ENCODE results near the gene NOS1AP. TPM values are rescaled to one million over a fixed set of nuclear protein-coding genes. Genes with fewer than 3 reads are reported as not detected.

NOS1AP gene
- polyA plus RNA-seq, 1 of the 3 experiments (the other 2 are of a cell fraction): 0.03 TPM

DNA sequence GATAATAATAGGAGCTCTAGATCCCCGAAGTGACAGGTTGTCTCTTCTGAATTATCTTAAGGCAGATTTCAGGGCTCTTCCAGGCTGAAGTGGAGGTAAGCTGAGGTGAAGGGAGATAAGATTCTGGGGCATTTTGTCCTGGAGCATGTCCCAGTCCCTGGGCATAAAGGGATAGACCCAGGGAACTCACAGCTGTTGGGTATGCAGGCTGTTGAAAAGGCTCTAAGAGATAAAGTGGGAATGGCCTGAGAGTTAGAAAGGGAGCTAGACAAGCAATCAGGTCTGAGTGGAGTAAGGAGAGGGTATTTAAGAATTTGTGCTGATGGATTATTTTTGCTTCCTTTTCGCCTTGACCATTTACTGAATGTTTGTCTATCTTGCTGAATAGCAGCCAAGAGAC lies 123.7 kb downstream of the NOS1AP start:
- Histone ChIP-seq H3K36me3 (replicated peaks in 1 of 2; ENCODE audit: control insufficient read depth in 1 of 2, insufficient read depth in 2 of 2, low read length in 1 of 2) (no peaks in the 10 kb centered on the region), H2AFZ (ENCODE audit: low read depth) (no peak overlapping the region), H3K4me2 (no peak overlapping the region), H4K20me1 (ENCODE audit: insufficient read depth) (no peaks in the 10 kb centered on the region), H3K9ac (no peak overlapping the region), H3K9me3 (no peaks in the 10 kb centered on the region), H3K79me2 (ENCODE audit: insufficient read depth) (no peaks in the 10 kb centered on the region), H3K27me3 (ENCODE audit: insufficient read depth) (no peaks in the 10 kb centered on the region; the same call in 1 of the 2 replicates), H3K27ac (ENCODE audit: low read depth in 2 of 2, low read length in 1 of 2) (no peak overlapping the region), H3K4me1 (ENCODE audit: control insufficient read depth in 1 of 2, insufficient read depth in 2 of 2, low read depth in 1 of 2, low read length in 1 of 2) (no peaks in the 10 kb centered on the region), H3K9me2 (no peaks in the 10 kb centered on the region), H3F3A (replicated peaks; ENCODE audit: insufficient read depth) (no peaks in the 10 kb centered on the region), H3K4me3 (ENCODE audit: low read depth in 2 of 2, low read length in 1 of 2) (no peak overlapping the region)
- ChIA-PET CTCF (no interaction called here), POLR2A (no interaction called here)
- TF ChIP-seq ELF1 (IDR thresholded peaks at IDR 0.05): no peak
- no peak for TF ChIP-seq YY1 (IDR thresholded peaks at IDR 0.05; ENCODE audit: low read depth)
- TF ChIP-seq RCOR1 (IDR thresholded peaks at IDR 0.05; ENCODE audit: low read length): no peak
- TF ChIP-seq, protein P1, sequence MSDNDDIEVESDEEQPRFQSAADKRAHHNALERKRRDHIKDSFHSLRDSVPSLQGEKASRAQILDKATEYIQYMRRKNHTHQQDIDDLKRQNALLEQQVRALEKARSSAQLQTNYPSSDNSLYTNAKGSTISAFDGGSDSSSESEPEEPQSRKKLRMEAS (IDR thresholded peaks at IDR 0.05; ENCODE audit: low read depth): no peak
- TF ChIP-seq RFX5 (IDR thresholded peaks at IDR 0.05; ENCODE audit: low read length): no peak
- no peak for TF ChIP-seq RXRA (IDR thresholded peaks at IDR 0.05; ENCODE audit: borderline replicate concordance, low read depth)
- TF ChIP-seq, protein P2, sequence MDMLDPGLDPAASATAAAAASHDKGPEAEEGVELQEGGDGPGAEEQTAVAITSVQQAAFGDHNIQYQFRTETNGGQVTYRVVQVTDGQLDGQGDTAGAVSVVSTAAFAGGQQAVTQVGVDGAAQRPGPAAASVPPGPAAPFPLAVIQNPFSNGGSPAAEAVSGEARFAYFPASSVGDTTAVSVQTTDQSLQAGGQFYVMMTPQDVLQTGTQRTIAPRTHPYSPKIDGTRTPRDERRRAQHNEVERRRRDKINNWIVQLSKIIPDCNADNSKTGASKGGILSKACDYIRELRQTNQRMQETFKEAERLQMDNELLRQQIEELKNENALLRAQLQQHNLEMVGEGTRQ (IDR thresholded peaks at IDR 0.05; ENCODE audit: borderline replicate concordance, low read depth, low read length): no peak
- TF ChIP-seq, protein P3, sequence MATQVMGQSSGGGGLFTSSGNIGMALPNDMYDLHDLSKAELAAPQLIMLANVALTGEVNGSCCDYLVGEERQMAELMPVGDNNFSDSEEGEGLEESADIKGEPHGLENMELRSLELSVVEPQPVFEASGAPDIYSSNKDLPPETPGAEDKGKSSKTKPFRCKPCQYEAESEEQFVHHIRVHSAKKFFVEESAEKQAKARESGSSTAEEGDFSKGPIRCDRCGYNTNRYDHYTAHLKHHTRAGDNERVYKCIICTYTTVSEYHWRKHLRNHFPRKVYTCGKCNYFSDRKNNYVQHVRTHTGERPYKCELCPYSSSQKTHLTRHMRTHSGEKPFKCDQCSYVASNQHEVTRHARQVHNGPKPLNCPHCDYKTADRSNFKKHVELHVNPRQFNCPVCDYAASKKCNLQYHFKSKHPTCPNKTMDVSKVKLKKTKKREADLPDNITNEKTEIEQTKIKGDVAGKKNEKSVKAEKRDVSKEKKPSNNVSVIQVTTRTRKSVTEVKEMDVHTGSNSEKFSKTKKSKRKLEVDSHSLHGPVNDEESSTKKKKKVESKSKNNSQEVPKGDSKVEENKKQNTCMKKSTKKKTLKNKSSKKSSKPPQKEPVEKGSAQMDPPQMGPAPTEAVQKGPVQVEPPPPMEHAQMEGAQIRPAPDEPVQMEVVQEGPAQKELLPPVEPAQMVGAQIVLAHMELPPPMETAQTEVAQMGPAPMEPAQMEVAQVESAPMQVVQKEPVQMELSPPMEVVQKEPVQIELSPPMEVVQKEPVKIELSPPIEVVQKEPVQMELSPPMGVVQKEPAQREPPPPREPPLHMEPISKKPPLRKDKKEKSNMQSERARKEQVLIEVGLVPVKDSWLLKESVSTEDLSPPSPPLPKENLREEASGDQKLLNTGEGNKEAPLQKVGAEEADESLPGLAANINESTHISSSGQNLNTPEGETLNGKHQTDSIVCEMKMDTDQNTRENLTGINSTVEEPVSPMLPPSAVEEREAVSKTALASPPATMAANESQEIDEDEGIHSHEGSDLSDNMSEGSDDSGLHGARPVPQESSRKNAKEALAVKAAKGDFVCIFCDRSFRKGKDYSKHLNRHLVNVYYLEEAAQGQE (IDR thresholded peaks at IDR 0.05; ENCODE audit: low read depth, low read length): no peak
- no peak for TF ChIP-seq SMC3 (IDR thresholded peaks at IDR 0.05; ENCODE audit: low read depth, low read length)
- no peak for TF ChIP-seq NFIC (IDR thresholded peaks at IDR 0.05; ENCODE audit: borderline replicate concordance)
- no peak for TF ChIP-seq EZH2phosphoT487 (IDR thresholded peaks at IDR 0.05; ENCODE audit: borderline replicate concordance, low read depth)
- TF ChIP-seq JUND (IDR thresholded peaks at IDR 0.05): no peak
- no peak for TF ChIP-seq GATA2 (CRISPR knock-in tag; IDR thresholded peaks at IDR 0.05)
- no peak for TF ChIP-seq SIN3A (IDR thresholded peaks at IDR 0.05; ENCODE audit: borderline replicate concordance, low read depth, low read length)
- TF ChIP-seq CHD2 (IDR thresholded peaks at IDR 0.05; ENCODE audit: low read length, partially characterized antibody): no peak
- no peak for TF ChIP-seq RAD21 (IDR thresholded peaks at IDR 0.05; ENCODE audit: low read length)
- TF ChIP-seq USF1 (IDR thresholded peaks at IDR 0.05; ENCODE audit: borderline replicate concordance, low read depth): no peak
- no peak for TF ChIP-seq TEAD4 (IDR thresholded peaks at IDR 0.05; ENCODE audit: borderline replicate concordance, insufficient read depth)
- TF ChIP-seq POLR2AphosphoS5 (IDR thresholded peaks at IDR 0.05; ENCODE audit: low read depth, low read length): no peak
- no peak for DNase-seq
- 25% methylated on average over 2 of the region's 2 CpGs for WGBS (ENCODE audit: low lambda C conversion rate)

Measured in SK-N-SH (cell line).